Colonic mucosa (tissue), 4 donors: Measurements from ENCODE around the gene TRABD2B. TPM values are rescaled to one million over a fixed set of nuclear protein-coding genes. Genes with fewer than 3 reads are reported as not detected.

Source experiments
- DNase-seq: peaks from one replicate; pipeline ENCODE4 v3.0.0-alpha.2; 2020
- H3K27ac ChIP-seq: fragments of 200-600 bp; one replicate; pipeline ENCODE4 v1.8.0; 2021
- H3K27me3 ChIP-seq: fragments of 200-600 bp; one replicate; pipeline ENCODE4 v1.8.0; 2021
- H3K36me3 ChIP-seq: fragments of 200-600 bp; one replicate; pipeline ENCODE4 v1.8.0; 2021
- H3K4me1 ChIP-seq: fragments of 200-600 bp; one replicate; pipeline ENCODE4 v1.8.0; 2021; ENCODE audit warnings: mild to moderate bottlenecking
- H3K4me3 ChIP-seq: fragments of 200-600 bp; one replicate; pipeline ENCODE4 v1.8.0; 2021
- H3K9ac ChIP-seq, 2 donors: one replicate each; pipeline ENCODE4 v1.7.0; 2013; ENCODE audit warnings: control low read depth in 2 of 2, low read depth in 2 of 2, low read length in 2 of 2
- H3K9me3 ChIP-seq: fragments of 200-600 bp; one replicate; pipeline ENCODE4 v1.8.0; 2021
- intact Hi-C: fragments of 100-400 bp; cut with DNase I; formaldehyde crosslinking; loops from one replicate; pipeline ENCODE4 v1.14.1; 2022
- total RNA-seq, 2 donors: library from RNA; stranded (reverse); fragmentation: NEBNext Ultra II Directional in 1 of 2; extraction: Animal tissue kit (Norgen Biotek cat#: 25700) in 1 of 2; gene quantifications; one replicate each; pipeline ENCODE4 v1.2.1, GENCODE V29; 2021
- TF ChIP-seq, protein P1 (sequence below): fragments of 200-600 bp; IDR thresholded peaks from one replicate; pipeline ENCODE4 v1.8.0; 2022; ENCODE audit warnings: antibody characterized with exemption, mild to moderate bottlenecking
- donor health status: healthy.
- donor health status: DM: no; HTN: no; CAD: no.
- donor health status: DM: no; HTN: no; CAD: no.

Gene TRABD2B
- total RNA-seq, 2 donors from 2014 or later = 0.42 to 0.77 TPM

DNA sequence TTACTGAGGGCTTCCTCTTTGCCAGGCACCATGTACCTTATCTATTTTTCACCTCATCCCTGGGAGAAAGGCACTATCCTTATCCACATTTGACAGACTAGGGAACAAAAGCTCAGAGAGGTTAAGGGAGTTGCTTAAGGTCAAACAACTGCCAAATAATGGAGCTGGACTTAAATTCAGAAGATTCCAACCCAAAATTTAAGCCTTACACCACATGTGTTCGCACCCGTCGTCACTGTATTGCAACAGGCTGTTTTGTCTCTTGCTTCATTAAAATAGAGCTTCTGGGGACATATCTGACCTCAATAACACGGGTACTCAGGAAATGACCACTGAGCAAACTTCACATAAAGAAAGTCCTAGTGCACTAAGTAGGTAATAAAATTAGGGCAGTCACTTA lies 62.0 kb downstream of the TRABD2B start:
- TF ChIP-seq, protein P1, sequence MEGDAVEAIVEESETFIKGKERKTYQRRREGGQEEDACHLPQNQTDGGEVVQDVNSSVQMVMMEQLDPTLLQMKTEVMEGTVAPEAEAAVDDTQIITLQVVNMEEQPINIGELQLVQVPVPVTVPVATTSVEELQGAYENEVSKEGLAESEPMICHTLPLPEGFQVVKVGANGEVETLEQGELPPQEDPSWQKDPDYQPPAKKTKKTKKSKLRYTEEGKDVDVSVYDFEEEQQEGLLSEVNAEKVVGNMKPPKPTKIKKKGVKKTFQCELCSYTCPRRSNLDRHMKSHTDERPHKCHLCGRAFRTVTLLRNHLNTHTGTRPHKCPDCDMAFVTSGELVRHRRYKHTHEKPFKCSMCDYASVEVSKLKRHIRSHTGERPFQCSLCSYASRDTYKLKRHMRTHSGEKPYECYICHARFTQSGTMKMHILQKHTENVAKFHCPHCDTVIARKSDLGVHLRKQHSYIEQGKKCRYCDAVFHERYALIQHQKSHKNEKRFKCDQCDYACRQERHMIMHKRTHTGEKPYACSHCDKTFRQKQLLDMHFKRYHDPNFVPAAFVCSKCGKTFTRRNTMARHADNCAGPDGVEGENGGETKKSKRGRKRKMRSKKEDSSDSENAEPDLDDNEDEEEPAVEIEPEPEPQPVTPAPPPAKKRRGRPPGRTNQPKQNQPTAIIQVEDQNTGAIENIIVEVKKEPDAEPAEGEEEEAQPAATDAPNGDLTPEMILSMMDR = no peak
- Histone ChIP-seq H3K9ac (no peak overlapping the region), H3K4me1 (no peaks in the 10 kb centered on the region), H3K27me3 (no peaks in the 10 kb centered on the region), H3K36me3 (no peaks in the 10 kb centered on the region), H3K27ac (peak overlapping the region; percentile 13), H3K4me3 (no peak overlapping the region), H3K9me3 (no peaks in the 10 kb centered on the region)
- intact Hi-C loops = no loop called here
- DNase-seq = no peak

DNA sequence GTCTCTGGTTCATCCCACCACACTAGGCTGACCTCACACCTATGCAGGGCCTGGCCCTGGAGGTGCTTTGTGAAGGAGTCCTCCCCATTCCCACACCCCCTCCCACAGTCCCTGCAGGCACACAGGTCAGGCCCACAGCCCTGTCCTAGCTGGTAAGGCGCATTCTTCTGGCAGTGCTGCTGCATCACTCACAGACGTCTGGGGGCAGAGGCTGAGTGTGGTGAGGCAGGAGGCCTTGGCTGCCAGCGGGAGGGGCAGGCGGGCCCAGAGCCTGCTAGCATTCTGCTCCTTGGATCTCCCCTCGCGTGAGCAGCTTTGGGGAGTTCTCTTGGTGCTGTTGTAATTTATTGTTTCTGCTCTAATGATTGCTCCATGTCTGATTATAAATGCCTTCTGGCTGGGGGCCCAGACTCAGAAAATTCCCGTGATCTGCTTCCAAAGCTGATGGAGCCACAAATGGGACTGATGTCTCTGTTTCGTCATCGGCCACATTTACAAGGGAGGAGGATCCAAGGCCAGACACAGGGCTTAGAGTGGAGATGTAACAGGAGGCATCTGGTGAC lies 62.9 kb downstream of the TRABD2B start:
- Histone ChIP-seq H3K4me1 (no peaks in the 10 kb centered on the region), H3K27ac (peak overlapping the region; percentile 15), H3K27me3 (no peaks in the 10 kb centered on the region), H3K36me3 (no peaks in the 10 kb centered on the region), H3K4me3 (no peak overlapping the region), H3K9ac (no peak overlapping the region), H3K9me3 (no peaks in the 10 kb centered on the region)
- peak; percentile 68 for DNase-seq
- intact Hi-C loops = loop anchor here (5.0 kb wide), 1 partner anchor 197 kb away; no protein-coding TSS in a partner anchor
- TF ChIP-seq, protein P1 = no peak

DNA sequence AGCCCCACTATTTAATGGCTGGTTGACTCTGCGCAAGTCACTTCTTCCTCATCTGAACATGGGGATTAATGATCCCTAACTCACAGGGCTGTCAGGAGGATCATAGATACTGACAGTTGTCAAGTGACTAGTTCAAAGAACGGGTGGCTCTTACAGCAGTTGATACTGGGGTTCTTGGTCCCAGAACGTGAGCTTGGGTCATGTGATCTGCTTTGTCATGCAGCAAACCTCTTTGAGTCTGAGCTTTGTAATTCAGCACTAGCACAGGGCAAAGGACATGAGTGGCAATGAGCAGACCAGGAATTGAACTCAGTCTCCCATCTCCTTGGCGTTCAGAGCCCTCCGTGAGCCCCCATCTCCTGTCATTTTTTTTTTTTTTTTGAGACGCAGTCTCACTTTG lies 64.4 kb downstream of the TRABD2B start:
- H3K27ac ChIP-seq = no peak overlapping the region
- DNase-seq = no peak
- H3K36me3 ChIP-seq = no peaks in the 10 kb centered on the region
- H3K9ac ChIP-seq = no peak overlapping the region
- H3K4me1 ChIP-seq = no peaks in the 10 kb centered on the region
- H3K4me3 ChIP-seq = no peak overlapping the region
- intact Hi-C loops = loop anchor here (5.0 kb wide), 1 partner anchor 195 kb away; no protein-coding TSS in a partner anchor
- TF ChIP-seq, protein P1 = no peak
- H3K27me3 ChIP-seq = no peaks in the 10 kb centered on the region
- no peaks in the 10 kb centered on the region for H3K9me3 ChIP-seq

- TF ChIP-seq, protein P1 = no peak
- peak; percentile 52 for DNase-seq
- H3K4me1 ChIP-seq = no peaks in the 10 kb centered on the region
- no peak overlapping the region for H3K4me3 ChIP-seq
- intact Hi-C loops = loop anchor here (5.0 kb wide), 1 partner anchor 194 kb away; no protein-coding TSS in a partner anchor
- no peaks in the 10 kb centered on the region for H3K9me3 ChIP-seq
- H3K36me3 ChIP-seq = no peaks in the 10 kb centered on the region
- H3K27me3 ChIP-seq = no peaks in the 10 kb centered on the region
- no peak overlapping the region for H3K27ac ChIP-seq
- no peak overlapping the region for H3K9ac ChIP-seq
Measured at GRCh38 chr1:47931395-47931794, 65.8 kb downstream of the TRABD2B start.

- no peaks in the 10 kb centered on the region for H3K36me3 ChIP-seq
- no peak overlapping the region for H3K27ac ChIP-seq
- H3K27me3 ChIP-seq = no peaks in the 10 kb centered on the region
- no peak for DNase-seq
- H3K4me1 ChIP-seq = no peaks in the 10 kb centered on the region
- TF ChIP-seq, protein P1 = no peak
- intact Hi-C loops = loop anchor here (5.0 kb wide), 1 partner anchor 193 kb away; no protein-coding TSS in a partner anchor
- H3K4me3 ChIP-seq = no peak overlapping the region
- H3K9ac ChIP-seq = no peak overlapping the region
- H3K9me3 ChIP-seq = no peaks in the 10 kb centered on the region
Measured at GRCh38 chr1:47930210-47930840, 66.9 kb downstream of the TRABD2B start.
